OCI-LY1 (cell line): ENCODE measurements around the gene TLR8.

Experiments
- CTCF ChIP-seq: fragments of 200-600 bp; sonication (generic), shearing (Covaris generic); IDR thresholded peaks from 2 replicates; pipeline ENCODE4 v1.5.1; 2017; ENCODE audit warnings: mild to moderate bottlenecking, antibody characterized with exemption, low read length, moderate library complexity, mixed read lengths
- EZH2 ChIP-seq: fragments of 200-600 bp; sonication (generic), shearing (Covaris generic); IDR thresholded peaks from 2 replicates; pipeline ENCODE4 v1.8.0; 2017; ENCODE audit warnings: borderline replicate concordance, mixed run types, mild to moderate bottlenecking, antibody characterized with exemption, low read length, moderate library complexity, mixed read lengths

- TF ChIP-seq CTCF, result no peak
- TF ChIP-seq EZH2, result no peak
These were observed 28.4 kb downstream of the TLR8 start for GRCh38 chrX:12934850-12935249.
